Left renal cortex interstitium (tissue), 4 donors: ENCODE results near the gene IARS1. TPM values are rescaled to one million over a fixed set of nuclear protein-coding genes. Genes with fewer than 3 reads are reported as not detected.

Source experiments
- DNase-seq, 4 donors: peaks; one replicate each; pipeline ENCODE4 v3.0.0-alpha.2; 2013; ENCODE audit warnings: low read depth in 4 of 4, low spot score in 2 of 4, missing footprints in 1 of 4
- polyA plus RNA-seq, 4 donors: library from polyadenylated mRNA; unstranded; fragments of 120-200 nt; gene quantifications; one replicate each; pipeline ENCODE4 v1.2.1, GENCODE V29; 2013; ENCODE audit not compliant: insufficient read length in 4 of 4

Gene IARS1
- polyA plus RNA-seq, 4 donors = 82.7 to 124 (median 100.0) TPM

DNA sequence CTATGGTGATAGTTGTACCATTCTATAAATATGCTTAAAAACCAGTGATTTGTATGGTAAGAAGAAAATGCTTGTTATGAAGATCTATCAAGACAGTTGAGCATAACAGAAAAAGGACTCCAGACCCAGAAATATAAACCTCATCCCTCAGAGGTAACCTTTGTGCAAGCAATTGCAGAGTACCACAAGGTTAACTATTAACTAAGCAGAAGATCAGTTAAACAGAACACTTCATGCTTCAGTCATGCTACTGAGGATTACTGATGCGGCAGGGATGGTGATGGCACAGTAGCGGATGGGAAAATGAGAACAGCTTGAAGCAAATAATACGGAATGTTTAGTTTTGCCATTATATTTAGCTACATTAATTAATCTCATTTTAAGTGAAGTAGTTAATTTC is 45.5 kb downstream of the IARS1 start:
- no peak for DNase-seq

DNA sequence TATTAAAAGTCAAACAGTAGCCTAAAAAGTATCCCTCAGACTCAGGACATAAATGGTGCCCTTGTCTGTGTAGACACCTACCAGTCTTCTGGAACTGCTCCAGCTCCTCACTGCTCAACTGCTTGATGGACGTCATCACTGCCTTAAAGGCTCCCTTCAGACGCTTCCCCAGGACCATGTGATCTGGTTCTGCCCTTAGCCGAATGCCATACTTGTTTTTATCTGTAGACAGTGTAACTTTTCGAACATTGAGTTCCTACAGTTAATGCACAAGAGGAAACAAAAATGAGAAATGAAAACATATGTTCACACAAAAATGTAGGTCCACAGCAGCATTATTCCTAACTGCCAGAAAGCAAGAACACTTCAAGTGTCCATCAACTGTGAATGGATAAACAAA is 46.2 kb downstream of the IARS1 start:
- DNase-seq = no peak

DNA sequence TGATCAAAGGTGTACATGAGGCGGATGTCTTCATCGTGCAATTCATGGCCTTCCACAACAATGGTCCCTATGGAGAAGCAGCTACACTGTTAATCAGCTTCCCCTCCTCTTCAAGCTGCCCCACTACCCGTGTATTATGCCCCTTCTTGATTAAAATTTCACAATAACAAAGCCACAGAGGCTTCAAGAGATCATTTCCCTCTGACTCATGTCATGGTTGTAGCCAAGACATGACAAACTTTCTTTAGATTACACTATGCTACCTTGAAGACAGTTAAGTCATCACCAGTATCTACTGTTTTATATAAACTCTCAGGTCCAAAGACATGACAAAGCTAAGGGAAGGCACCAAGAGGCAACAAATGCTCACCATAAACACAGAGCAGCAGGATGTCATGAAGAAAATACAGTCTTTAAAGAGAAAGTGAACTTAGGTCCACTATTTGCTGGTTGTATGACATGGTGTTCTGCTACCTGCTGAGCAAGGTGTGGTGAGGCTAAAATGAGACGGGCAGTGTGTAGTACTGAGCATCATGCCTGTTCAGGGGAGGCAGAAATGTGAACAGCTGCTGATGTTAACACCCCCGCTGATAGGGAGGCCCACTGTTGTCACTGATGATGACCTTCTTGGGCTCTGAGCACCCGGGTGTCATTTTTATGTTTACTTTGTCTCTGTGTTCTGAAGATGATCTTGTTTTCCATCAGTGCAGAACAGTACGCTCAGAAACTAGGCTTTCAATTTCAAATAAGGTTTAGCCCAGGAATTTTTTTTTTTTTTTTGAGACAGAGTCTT is 48.3 kb downstream of the IARS1 start:
- no peak for DNase-seq

Other genes with a start within 250 kb of the IARS1 start
- gene SPTLC1, start 178.3 kb downstream of the IARS1 start, polyA plus RNA-seq = 100 to 1,000 TPM in 2 of 4 donors, 10 to 100 TPM in 2; 88.6 to 105 (median 97.5) TPM
- 10 to 100 TPM; 36.1 to 65.7 (median 48.5) TPM for gene NOL8, start 31.7 kb upstream of the IARS1 start, polyA plus RNA-seq
- 1 to 10 TPM; 5.8 to 7.5 (median 6.3) TPM for gene CENPP, start 32.3 kb upstream of the IARS1 start, polyA plus RNA-seq
- gene OGN, start 110.9 kb upstream of the IARS1 start, polyA plus RNA-seq = 10 to 100 TPM; 33.1 to 78.7 (median 54.6) TPM
- gene OMD, start 130.8 kb upstream of the IARS1 start, polyA plus RNA-seq = 1 to 10 TPM in 3 of 4 donors, under 1 TPM in 1; 0.76 to 3.7 (median 1.4) TPM
- 10 to 100 TPM in 3 of 4 donors, 1 to 10 TPM in 1; 8.5 to 21.1 (median 14.9) TPM for gene ASPN, start 188.8 kb upstream of the IARS1 start, polyA plus RNA-seq
- gene ECM2, start 242.3 kb upstream of the IARS1 start, polyA plus RNA-seq = 10 to 100 TPM; 14.1 to 20.2 (median 17.1) TPM